Astrocyte (in vitro differentiated cells and primary cell): Measurements from ENCODE around the gene DHX38. TPM values are rescaled to one million over a fixed set of nuclear protein-coding genes. Genes with fewer than 3 reads are reported as not detected.

Source experiments
- DNase-seq: peaks from one replicate; pipeline ENCODE4 v3.0.0-alpha.2; 2010; ENCODE audit warnings: low read depth
- FAIRE-seq: peaks from 2 replicates; lab custom pipeline; 2011; peaks lifted over from hg19 to GRCh38; lab: Jason Lieb, UNC
- H2AFZ ChIP-seq: 2 replicates; pipeline ENCODE4 v1.6.0; 2012; ENCODE audit warnings: low read depth, low read length, inconsistent platforms
- H3K27ac ChIP-seq: 2 replicates; pipeline ENCODE4 v1.5.1; 2011; ENCODE audit warnings: low read depth, low read length, inconsistent platforms
- H3K27me3 ChIP-seq: 2 replicates; pipeline ENCODE4 v1.6.0; 2011; ENCODE audit warnings: low read length, inconsistent platforms; ENCODE audit not compliant: insufficient read depth
- H3K36me3 ChIP-seq: 2 replicates; pipeline ENCODE4 v1.5.1; 2011; ENCODE audit warnings: low read length, inconsistent platforms; ENCODE audit not compliant: insufficient read depth
- H3K4me1 ChIP-seq: 2 replicates; pipeline ENCODE4 v1.5.1; 2011; ENCODE audit warnings: low read length, inconsistent platforms; ENCODE audit not compliant: insufficient read depth
- H3K4me2 ChIP-seq: 2 replicates; pipeline ENCODE4 v1.6.0; 2012; ENCODE audit warnings: low read length, inconsistent platforms
- H3K4me3 ChIP-seq: 2 replicates; pipeline ENCODE4 v1.5.1; 2011; ENCODE audit warnings: low read depth, mild to moderate bottlenecking, low read length, inconsistent platforms; ENCODE audit not compliant: insufficient read depth
- H3K79me2 ChIP-seq: 2 replicates; pipeline ENCODE4 v1.6.0; 2012; ENCODE audit warnings: mild to moderate bottlenecking, low read length, inconsistent platforms; ENCODE audit not compliant: insufficient read depth
- H3K9ac ChIP-seq: 2 replicates; pipeline ENCODE4 v1.6.0; 2012; ENCODE audit warnings: mild to moderate bottlenecking, low read length, inconsistent platforms
- H3K9me3 ChIP-seq: 2 replicates; pipeline ENCODE4 v1.5.1; 2012; ENCODE audit warnings: low read depth, mild to moderate bottlenecking, low read length, inconsistent platforms; ENCODE audit not compliant: insufficient read depth
- H4K20me1 ChIP-seq: 2 replicates; pipeline ENCODE4 v1.6.0; 2012; ENCODE audit warnings: low read length, inconsistent platforms; ENCODE audit not compliant: insufficient read depth
- H3K27ac Mint-ChIP-seq: one replicate; pipeline ENCODE4 v1.8.0; 2021; ENCODE audit warnings: mild to moderate bottlenecking, mixed read lengths; ENCODE audit not compliant: unreplicated experiment
- H3K27me3 Mint-ChIP-seq: one replicate; pipeline ENCODE4 v1.8.0; 2021; ENCODE audit warnings: low read depth, mixed read lengths; ENCODE audit not compliant: unreplicated experiment
- H3K36me3 Mint-ChIP-seq: one replicate; pipeline ENCODE4 v1.8.0; 2021; ENCODE audit warnings: low read depth, mixed read lengths; ENCODE audit not compliant: unreplicated experiment
- H3K4me1 Mint-ChIP-seq: one replicate; pipeline ENCODE4 v1.8.0; 2021; ENCODE audit warnings: low read depth, mixed read lengths; ENCODE audit not compliant: unreplicated experiment
- H3K4me3 Mint-ChIP-seq: one replicate; pipeline ENCODE4 v1.8.0; 2021; ENCODE audit warnings: mild to moderate bottlenecking, moderate library complexity, mixed read lengths; ENCODE audit not compliant: unreplicated experiment
- H3K9me3 Mint-ChIP-seq: one replicate; pipeline ENCODE4 v1.8.0; 2021; ENCODE audit warnings: mild to moderate bottlenecking, mixed read lengths; ENCODE audit not compliant: unreplicated experiment
- EZH2 ChIP-seq: IDR thresholded peaks from 2 replicates; pipeline ENCODE4 v1.6.1; 2012; ENCODE audit warnings: mild to moderate bottlenecking, low read length, inconsistent platforms; ENCODE audit not compliant: insufficient read depth
- total RNA-seq: library from RNA; stranded (reverse); gene quantifications from 2 replicates; pipeline ENCODE4 v1.2.1, GENCODE V29; 2021
- TF ChIP-seq, protein P1 (sequence below): IDR thresholded peaks from 2 replicates; pipeline ENCODE4 v1.5.1; 2011; ENCODE audit warnings: low read depth, mild to moderate bottlenecking, inconsistent platforms, low read length, moderate library complexity; ENCODE audit not compliant: insufficient read depth

Gene DHX38
- total RNA-seq, 1 donor from 2014 or later = 49.0 TPM

DNA sequence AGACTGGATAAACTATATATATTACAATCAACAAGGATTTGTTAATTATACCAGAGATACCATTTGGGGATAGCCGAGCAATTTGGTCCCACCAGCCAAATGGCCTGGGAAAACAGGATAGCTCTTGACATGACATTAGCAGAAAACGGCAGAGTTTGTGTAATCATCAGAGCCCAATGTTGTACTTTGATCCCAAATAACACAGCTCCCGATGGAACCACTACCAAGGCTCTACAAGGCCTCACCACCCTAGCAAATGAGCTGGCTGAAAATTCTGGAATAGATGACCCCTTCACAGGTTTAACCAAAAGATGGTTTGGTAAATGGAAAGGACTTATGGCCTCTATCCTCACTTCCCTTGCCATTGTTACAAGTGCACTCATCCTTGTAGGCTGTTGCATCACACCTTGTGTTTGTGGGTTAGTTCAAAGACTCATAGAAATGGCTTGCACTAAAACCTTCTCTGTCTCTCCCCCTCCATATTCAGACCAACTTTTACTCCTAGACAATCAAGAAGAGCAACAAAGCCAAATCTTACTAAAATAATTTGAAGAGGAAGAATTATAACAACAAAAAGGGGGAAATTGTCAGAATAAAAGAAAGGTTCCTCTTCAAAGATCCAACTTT, 9.8 kb upstream of the DHX38 start:
- Histone ChIP-seq H2AFZ (no peak overlapping the region), H3K4me3 (no peak overlapping the region), H3K4me2 (no peak overlapping the region), H3K27me3 (no peaks in the 10 kb centered on the region), H3K9me3 (peaks cover 8% of the 10 kb centered on the region), H4K20me1 (no peaks in the 10 kb centered on the region), H3K79me2 (no peaks in the 10 kb centered on the region), H3K4me1 (no peaks in the 10 kb centered on the region), H3K9ac (no peak overlapping the region), H3K36me3 (peaks cover 19% of the 10 kb centered on the region), H3K27ac (no peak overlapping the region)
- Mint-ChIP-seq H3K4me1 (no peaks in the 10 kb centered on the region), H3K4me3 (no peak overlapping the region), H3K9me3 (peaks cover 8% of the 10 kb centered on the region), H3K27me3 (no peaks in the 10 kb centered on the region), H3K27ac (no peak overlapping the region), H3K36me3 (peaks cover 22% of the 10 kb centered on the region)
- TF ChIP-seq, protein P1, sequence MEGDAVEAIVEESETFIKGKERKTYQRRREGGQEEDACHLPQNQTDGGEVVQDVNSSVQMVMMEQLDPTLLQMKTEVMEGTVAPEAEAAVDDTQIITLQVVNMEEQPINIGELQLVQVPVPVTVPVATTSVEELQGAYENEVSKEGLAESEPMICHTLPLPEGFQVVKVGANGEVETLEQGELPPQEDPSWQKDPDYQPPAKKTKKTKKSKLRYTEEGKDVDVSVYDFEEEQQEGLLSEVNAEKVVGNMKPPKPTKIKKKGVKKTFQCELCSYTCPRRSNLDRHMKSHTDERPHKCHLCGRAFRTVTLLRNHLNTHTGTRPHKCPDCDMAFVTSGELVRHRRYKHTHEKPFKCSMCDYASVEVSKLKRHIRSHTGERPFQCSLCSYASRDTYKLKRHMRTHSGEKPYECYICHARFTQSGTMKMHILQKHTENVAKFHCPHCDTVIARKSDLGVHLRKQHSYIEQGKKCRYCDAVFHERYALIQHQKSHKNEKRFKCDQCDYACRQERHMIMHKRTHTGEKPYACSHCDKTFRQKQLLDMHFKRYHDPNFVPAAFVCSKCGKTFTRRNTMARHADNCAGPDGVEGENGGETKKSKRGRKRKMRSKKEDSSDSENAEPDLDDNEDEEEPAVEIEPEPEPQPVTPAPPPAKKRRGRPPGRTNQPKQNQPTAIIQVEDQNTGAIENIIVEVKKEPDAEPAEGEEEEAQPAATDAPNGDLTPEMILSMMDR = no peak
- no peak for TF ChIP-seq EZH2
- no peak for FAIRE-seq
- DNase-seq = no peak

DNA sequence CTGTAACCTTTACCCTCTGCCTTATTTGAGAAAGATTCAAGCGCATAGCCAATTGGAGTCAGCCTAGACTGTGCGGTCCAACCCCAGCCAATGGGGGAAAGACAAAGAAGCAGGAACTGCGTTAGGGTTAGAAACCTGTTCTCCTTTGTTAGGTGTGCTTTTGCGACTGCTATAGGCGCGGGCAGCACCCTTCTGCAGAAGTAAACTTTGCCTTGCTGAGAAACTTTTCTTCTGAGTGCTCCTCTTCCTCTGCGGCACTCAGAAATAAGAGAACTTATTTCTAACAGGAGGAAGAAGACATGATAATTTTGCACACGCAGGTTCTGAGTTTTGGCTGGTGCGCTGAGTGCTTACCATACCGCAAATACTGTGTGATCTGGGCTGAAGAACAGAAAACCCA, 9.2 kb upstream of the DHX38 start:
- Mint-ChIP-seq H3K9me3 (peaks cover 8% of the 10 kb centered on the region), H3K27me3 (no peaks in the 10 kb centered on the region), H3K4me1 (no peaks in the 10 kb centered on the region), H3K4me3 (no peak overlapping the region), H3K27ac (no peak overlapping the region), H3K36me3 (peaks cover 22% of the 10 kb centered on the region)
- no peaks in the 10 kb centered on the region for H3K4me1 ChIP-seq
- no peak overlapping the region for H2AFZ ChIP-seq
- no peak for FAIRE-seq
- H3K4me3 ChIP-seq = no peak overlapping the region
- no peaks in the 10 kb centered on the region for H3K27me3 ChIP-seq
- no peak for TF ChIP-seq EZH2
- TF ChIP-seq, protein P1 = no peak
- no peak for DNase-seq
- no peaks in the 10 kb centered on the region for H4K20me1 ChIP-seq
- H3K9me3 ChIP-seq = peaks cover 8% of the 10 kb centered on the region
- H3K9ac ChIP-seq = no peak overlapping the region
- H3K27ac ChIP-seq = no peak overlapping the region
- no peak overlapping the region for H3K4me2 ChIP-seq
- no peaks in the 10 kb centered on the region for H3K79me2 ChIP-seq
- peaks cover 25% of the 10 kb centered on the region for H3K36me3 ChIP-seq

DNA sequence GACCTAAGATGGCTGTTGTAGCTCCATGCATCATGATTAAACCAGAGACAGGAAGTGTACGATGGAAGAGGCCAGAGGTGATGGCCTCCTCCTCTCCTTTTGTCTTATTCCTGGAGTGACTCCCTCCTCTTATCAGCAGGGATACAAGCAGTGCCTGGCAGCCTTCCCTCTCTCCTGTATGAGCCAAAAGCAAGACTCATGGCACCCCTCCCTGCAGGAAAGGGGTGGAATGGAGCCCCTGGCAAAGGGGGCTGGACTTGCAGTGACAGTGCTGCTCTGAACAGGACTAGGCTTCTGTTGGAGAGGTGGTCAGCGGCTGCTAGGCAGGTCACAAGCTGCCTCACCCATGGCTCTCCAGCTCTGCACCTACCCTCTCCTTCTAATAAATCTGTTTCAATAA, 8.6 kb upstream of the DHX38 start:
- Histone ChIP-seq H3K27ac (no peak overlapping the region), H3K4me2 (no peak overlapping the region), H3K4me3 (no peak overlapping the region), H3K27me3 (no peaks in the 10 kb centered on the region), H3K9ac (no peak overlapping the region), H2AFZ (no peak overlapping the region), H3K9me3 (peaks cover 8% of the 10 kb centered on the region), H3K4me1 (no peaks in the 10 kb centered on the region), H4K20me1 (no peaks in the 10 kb centered on the region), H3K36me3 (peaks cover 30% of the 10 kb centered on the region), H3K79me2 (peaks cover 4% of the 10 kb centered on the region)
- DNase-seq = no peak
- Mint-ChIP-seq H3K4me3 (no peak overlapping the region), H3K27ac (no peak overlapping the region), H3K36me3 (peaks cover 22% of the 10 kb centered on the region), H3K9me3 (peaks cover 8% of the 10 kb centered on the region), H3K27me3 (no peaks in the 10 kb centered on the region), H3K4me1 (no peaks in the 10 kb centered on the region)
- TF ChIP-seq, protein P1 = no peak
- no peak for TF ChIP-seq EZH2
- no peak for FAIRE-seq
